SK-N-SH treated with all-trans-retinoic acid at 6 μM for 48 hours (cell line): ENCODE results near the gene WDR87.

Experiments used
- ARNTL ChIP-seq: fragments of 450-650 bp; formaldehyde crosslinking; IDR thresholded peaks from 2 replicates; pipeline ENCODE4 v1.5.0; 2020; ENCODE audit warnings: low read depth, mild to moderate bottlenecking, moderate library complexity, borderline replicate concordance
- CREB5 ChIP-seq: fragments of 250-450 bp; sonication (Bioruptor Pico); IDR thresholded peaks from 2 replicates; pipeline ENCODE4 v1.5.1; 2020; ENCODE audit warnings: low read depth, mild to moderate bottlenecking, moderate library complexity
- CSRNP3 ChIP-seq: fragments of 250-450 bp; sonication (Bioruptor Pico); IDR thresholded peaks from 2 replicates; pipeline ENCODE4 v1.5.1; 2021; ENCODE audit warnings: mild to moderate bottlenecking, moderate library complexity
- PATZ1 ChIP-seq: fragments of 250-450 bp; sonication (Bioruptor Pico); IDR thresholded peaks from 2 replicates; pipeline ENCODE4 v1.8.0; 2020; ENCODE audit warnings: mild to moderate bottlenecking, moderate library complexity, borderline replicate concordance
- PPARA ChIP-seq: fragments of 250-450 bp; sonication (Bioruptor Pico); IDR thresholded peaks from 2 replicates; pipeline ENCODE4 v1.5.0; 2020; ENCODE audit warnings: mild to moderate bottlenecking, borderline replicate concordance
- RARB ChIP-seq: fragments of 250-450 bp; sonication (Bioruptor Pico); IDR thresholded peaks from 2 replicates; pipeline ENCODE4 v1.8.0; 2021; ENCODE audit warnings: mild to moderate bottlenecking, moderate library complexity
- TCF4 ChIP-seq: fragments of 250-450 bp; sonication (Bioruptor Pico); IDR thresholded peaks from 2 replicates; pipeline ENCODE4 v1.8.0; 2021; ENCODE audit warnings: mild to moderate bottlenecking, moderate library complexity, borderline replicate concordance
- TSHZ2 ChIP-seq: fragments of 250-450 bp; sonication (Bioruptor Pico); IDR thresholded peaks from 2 replicates; pipeline ENCODE4 v1.5.0; 2020; ENCODE audit warnings: mild to moderate bottlenecking, moderate library complexity
- ZC3H10 ChIP-seq: fragments of 250-450 bp; sonication (Bioruptor Pico); IDR thresholded peaks from 2 replicates; pipeline ENCODE4 v1.5.1; 2021; ENCODE audit warnings: mild to moderate bottlenecking, moderate library complexity
- ZFP3 ChIP-seq: fragments of 250-450 bp; sonication (Bioruptor Pico); IDR thresholded peaks from 2 replicates; pipeline ENCODE4 v1.5.0; 2020; ENCODE audit warnings: mild to moderate bottlenecking, moderate library complexity
- ZFP30 ChIP-seq: fragments of 450-650 bp; formaldehyde crosslinking; IDR thresholded peaks from 2 replicates; pipeline ENCODE4 v1.5.0; 2022; ENCODE audit warnings: mild to moderate bottlenecking, moderate library complexity
- ZNF565 ChIP-seq: fragments of 450-650 bp; formaldehyde crosslinking; conservative IDR thresholded peaks from 2 replicates; pipeline ENCODE4 v1.5.0; 2020; ENCODE audit warnings: low read depth, mild to moderate bottlenecking, moderate library complexity
- ZNF70 ChIP-seq: fragments of 450-650 bp; formaldehyde crosslinking; IDR thresholded peaks from 2 replicates; pipeline ENCODE4 v1.5.0; 2020; ENCODE audit warnings: mild to moderate bottlenecking, moderate library complexity

- TF ChIP-seq ZFP3 (CRISPR knock-in tag): no peak
- TF ChIP-seq ZNF70: no peak
- no peak for TF ChIP-seq ARNTL (CRISPR knock-in tag)
- no peak for TF ChIP-seq CSRNP3 (CRISPR knock-in tag)
- no peak for TF ChIP-seq PATZ1
- TF ChIP-seq CREB5 (CRISPR knock-in tag): no peak
- TF ChIP-seq PPARA (CRISPR knock-in tag): no peak
- no peak for TF ChIP-seq TCF4
- no peak for TF ChIP-seq RARB (CRISPR knock-in tag)
- no peak for TF ChIP-seq TSHZ2 (CRISPR knock-in tag)
- TF ChIP-seq ZC3H10 (CRISPR knock-in tag): no peak
- TF ChIP-seq ZNF565 (CRISPR knock-in tag): no peak
- TF ChIP-seq ZFP30: no peak
Measured at GRCh38 chr19:37951816-37952210, 45.4 kb upstream of the WDR87 start.
